SU-DHL-6 (cell line): ENCODE results near the gene TBC1D5.

ENCODE experiments used
- H2AFZ ChIP-seq: fragments of 200-600 bp; sonication (generic); 2 replicates; pipeline ENCODE4 v1.6.1; 2014; ENCODE audit warnings: low read depth, mild to moderate bottlenecking, moderate library complexity, mixed read lengths, antibody characterized with exemption, low read length; ENCODE audit not compliant: severe bottlenecking
- H3F3A ChIP-seq: fragments of 200-600 bp; shearing (Covaris generic); 2 replicates; pipeline ENCODE4 v1.6.0; 2016; ENCODE audit warnings: antibody characterized with exemption, mild to moderate bottlenecking; ENCODE audit not compliant: insufficient read depth
- H3K27ac ChIP-seq: fragments of 200-600 bp; sonication (generic); 2 replicates; pipeline ENCODE4 v1.5.1; 2016; ENCODE audit warnings: low read depth, mild to moderate bottlenecking, low read length, moderate library complexity, mixed read lengths
- H3K27me3 ChIP-seq: fragments of 200-600 bp; sonication (generic), shearing (Covaris generic); 2 replicates; pipeline ENCODE4 v1.6.0; 2014; ENCODE audit warnings: mild to moderate bottlenecking, low read length
- H3K36me3 ChIP-seq: fragments of 200-600 bp; sonication (generic); 2 replicates; pipeline ENCODE4 v1.6.1; 2014; ENCODE audit warnings: mild to moderate bottlenecking, low read length, mixed read lengths
- H3K4me2 ChIP-seq: fragments of 300-600, 200-600 bp; shearing (Covaris generic), sonication (generic); 2 replicates; pipeline ENCODE4 v1.6.0; 2014; ENCODE audit warnings: low read length, low read depth, mild to moderate bottlenecking; ENCODE audit not compliant: poor library complexity, severe bottlenecking
- H3K4me3 ChIP-seq: fragments of 200-600 bp; sonication (generic); 2 replicates; pipeline ENCODE4 v1.5.1; 2014; ENCODE audit warnings: antibody characterized with exemption, low read length, mild to moderate bottlenecking, mixed read lengths; ENCODE audit not compliant: insufficient read depth, poor library complexity, severe bottlenecking
- H3K79me2 ChIP-seq: fragments of 200-600 bp; sonication (generic); 2 replicates; pipeline ENCODE4 v1.6.1; 2014; ENCODE audit warnings: mild to moderate bottlenecking, low read length, moderate library complexity; ENCODE audit not compliant: insufficient read depth
- H3K9ac ChIP-seq: fragments of 200-600 bp; sonication (generic); 2 replicates; pipeline ENCODE4 v1.7.0; 2014; ENCODE audit warnings: mild to moderate bottlenecking, low read length
- H3K9me2 ChIP-seq: fragments of 200-600 bp; sonication (generic); replicated peaks from 2 replicates; pipeline ENCODE4 v1.6.1; 2014; ENCODE audit warnings: low read length; ENCODE audit not compliant: insufficient read depth
- H3K9me3 ChIP-seq: fragments of 200-600 bp; sonication (generic); 2 replicates; pipeline ENCODE4 v1.6.1; 2014; ENCODE audit warnings: low read length, mixed read lengths; ENCODE audit not compliant: insufficient read depth
- H4K20me1 ChIP-seq: fragments of 200-600 bp; sonication (generic); 2 replicates; pipeline ENCODE4 v1.6.1; 2014; ENCODE audit warnings: low read depth, mild to moderate bottlenecking, antibody characterized with exemption, low read length, moderate library complexity, mixed read lengths
- CTCF ChIP-seq: fragments of 200-600 bp; sonication (generic); IDR thresholded peaks from one replicate; pipeline ENCODE4 v1.5.1; 2017; ENCODE audit warnings: antibody characterized with exemption, mild to moderate bottlenecking, low read length, moderate library complexity; ENCODE audit not compliant: insufficient read depth, poor library complexity, severe bottlenecking
- EZH2phosphoT487 ChIP-seq: fragments of 200-600 bp; sonication (generic), shearing (Covaris generic); conservative IDR thresholded peaks from 2 replicates; pipeline ENCODE4 v1.6.1; 2018; ENCODE audit warnings: mild to moderate bottlenecking, antibody characterized with exemption, low read length, moderate library complexity, mixed read lengths

TBC1D5 gene

GRCh38 chr3:17584066-17584465, 158.4 kb downstream of the TBC1D5 start:
- Histone ChIP-seq H3K27ac (no peak overlapping the region), H3K36me3 (0 out of 2 replicates have a peak, but pooled peaks cover 5% of the 10 kb centered on the region), H2AFZ (no peak overlapping the region), H3K4me3 (no peak overlapping the region), H3K79me2 (no peaks in the 10 kb centered on the region), H3K9me2 (no peaks in the 10 kb centered on the region), H3K4me2 (no peak overlapping the region), H3K9ac (no peak overlapping the region), H4K20me1 (no peaks in the 10 kb centered on the region), H3K9me3 (no peaks in the 10 kb centered on the region), H3K27me3 (no peaks in the 10 kb centered on the region), H3F3A (0 out of 2 replicates have a peak, but pooled peaks cover 7% of the 10 kb centered on the region)
- TF ChIP-seq EZH2phosphoT487 (no peak), CTCF (no peak)

GRCh38 chr3:17583530-17583929, 158.9 kb downstream of the TBC1D5 start:
- Histone ChIP-seq H3K9me3 (no peaks in the 10 kb centered on the region), H3K27ac (no peak overlapping the region), H4K20me1 (no peaks in the 10 kb centered on the region), H2AFZ (no peak overlapping the region), H3K36me3 (0 out of 2 replicates have a peak, but pooled peaks cover 5% of the 10 kb centered on the region), H3K79me2 (no peaks in the 10 kb centered on the region), H3F3A (0 out of 2 replicates have a peak, but pooled peaks cover 7% of the 10 kb centered on the region), H3K27me3 (no peaks in the 10 kb centered on the region), H3K9ac (no peak overlapping the region), H3K9me2 (no peaks in the 10 kb centered on the region), H3K4me2 (no peak overlapping the region), H3K4me3 (no peak overlapping the region)
- TF ChIP-seq EZH2phosphoT487 (no peak), CTCF (no peak)

GRCh38 chr3:17581421-17582080, 160.9 kb downstream of the TBC1D5 start:
- no peak overlapping the region for H2AFZ ChIP-seq
- H3K9ac ChIP-seq = no peak overlapping the region
- no peaks in the 10 kb centered on the region for H4K20me1 ChIP-seq
- no peaks in the 10 kb centered on the region for H3K27me3 ChIP-seq
- TF ChIP-seq EZH2phosphoT487 = no peak
- no peak for TF ChIP-seq CTCF
- H3K4me2 ChIP-seq = no peak overlapping the region
- 0 out of 2 replicates have a peak, but pooled peaks cover 7% of the 10 kb centered on the region for H3F3A ChIP-seq
- no peaks in the 10 kb centered on the region for H3K9me3 ChIP-seq
- H3K36me3 ChIP-seq = no peaks in the 10 kb centered on the region
- no peak overlapping the region for H3K27ac ChIP-seq
- H3K9me2 ChIP-seq = no peaks in the 10 kb centered on the region
- no peak overlapping the region for H3K4me3 ChIP-seq
- H3K79me2 ChIP-seq = no peaks in the 10 kb centered on the region
